Measurements from ENCODE around the gene SESN1.
A peak's percentile ranks its signal among the peaks of the same experiment; 100 is the strongest.

Gene SESN1

DNA sequence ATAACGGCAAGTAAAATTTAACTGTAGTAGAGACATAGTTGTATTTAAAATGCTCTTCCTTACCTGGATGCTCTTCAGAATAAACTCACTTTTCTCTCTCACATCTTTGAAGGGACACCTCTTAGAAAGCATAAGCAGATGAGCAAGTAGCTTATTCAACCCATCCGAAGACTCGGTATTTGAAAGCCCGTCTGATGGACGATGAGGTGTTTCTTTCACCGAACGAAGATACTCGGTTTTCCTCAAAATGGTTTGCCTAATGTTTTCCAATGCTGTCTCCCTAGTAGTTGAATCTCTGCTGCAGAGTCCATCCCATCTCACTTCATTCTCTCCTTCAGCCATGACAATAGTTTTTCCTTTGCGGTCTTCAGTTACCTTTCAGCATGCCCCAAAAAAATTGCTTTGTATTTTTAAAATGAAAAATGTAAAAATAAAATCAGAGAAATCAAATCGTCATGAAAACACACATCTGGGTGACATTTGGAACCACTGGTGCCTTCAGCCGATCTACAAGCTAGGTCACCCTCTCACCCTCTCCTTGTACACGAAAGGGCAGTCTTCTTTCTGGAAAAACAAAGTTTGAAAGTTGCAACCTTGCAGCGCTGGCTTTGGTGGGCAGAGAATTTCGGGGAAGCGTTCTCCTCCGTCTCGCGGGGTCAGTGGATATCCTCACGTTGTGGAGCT lies 772 bp downstream of the SESN1 start:
- Histone ChIP-seq H4K91ac (ENCODE audit: low read depth, low read length, poor library complexity) (no peak overlapping the region), H2BK12ac (ENCODE audit: low read length) (no peak overlapping the region), H2AFZ (ENCODE audit: low read length) (peak overlapping the region; percentile 85), H3K27ac (replicated peaks; ENCODE audit: low read length) (no peak overlapping the region), H3K36me3 (replicated peaks in 1 of 2; ENCODE audit: control insufficient read depth in 2 of 2, insufficient read depth in 2 of 2, low read length in 2 of 2) (peaks cover 0 to 2% of the 10 kb centered on the region in 2 donors), H3K4me2 (ENCODE audit: insufficient read depth, low read length, poor library complexity, severe bottlenecking) (peak overlapping the region; percentile 78), H3K18ac (ENCODE audit: low read length) (no peak overlapping the region), H2BK5ac (ENCODE audit: low read length) (no peak overlapping the region), H2AK5ac (ENCODE audit: low read depth, low read length) (no peak overlapping the region), H3K9ac (ENCODE audit: low read depth, low read length, poor library complexity) (no peak overlapping the region), H2BK15ac (ENCODE audit: low read length) (no peak overlapping the region), H3K14ac (ENCODE audit: low read length) (no peak overlapping the region), H3K4ac (ENCODE audit: low read length) (no peak overlapping the region), H3K4me3 (ENCODE audit: low read length in 2 of 2) (peak overlapping the region; percentile 59 to 90), H2BK120ac (ENCODE audit: low read depth, low read length) (no peak overlapping the region), H3K27me3 (ENCODE audit: control insufficient read depth in 3 of 3, insufficient read depth in 3 of 3, low read depth in 1 of 3, low read length in 3 of 3) (no peaks in the 10 kb centered on the region), H3K23ac (ENCODE audit: low read depth, low read length, poor library complexity) (no peak overlapping the region), H3K79me1 (ENCODE audit: low read depth, low read length) (peaks cover 3% of the 10 kb centered on the region), H3K4me1 (ENCODE audit: control insufficient read depth in 2 of 2, insufficient read depth in 1 of 2, low read depth in 1 of 2, low read length in 2 of 2) (peaks cover 0 to 2% of the 10 kb centered on the region in 2 donors), H4K8ac (ENCODE audit: low read depth, low read length) (no peak overlapping the region), H3K9me3 (replicated peaks in 1 of 2; ENCODE audit: control insufficient read depth in 2 of 2, insufficient read depth in 1 of 2, low read depth in 1 of 2, low read length in 2 of 2) (no peaks in the 10 kb centered on the region)
- no peak for DNase-seq (ENCODE audit: low spot score)
- no CpG with 5 or more reads among the region's 19 CpGs for WGBS, 2 donors (ENCODE audit: extremely low coverage in 2 of 2, insufficient read length in 2 of 2, insufficient replicate concordance in 1 of 2)

DNA sequence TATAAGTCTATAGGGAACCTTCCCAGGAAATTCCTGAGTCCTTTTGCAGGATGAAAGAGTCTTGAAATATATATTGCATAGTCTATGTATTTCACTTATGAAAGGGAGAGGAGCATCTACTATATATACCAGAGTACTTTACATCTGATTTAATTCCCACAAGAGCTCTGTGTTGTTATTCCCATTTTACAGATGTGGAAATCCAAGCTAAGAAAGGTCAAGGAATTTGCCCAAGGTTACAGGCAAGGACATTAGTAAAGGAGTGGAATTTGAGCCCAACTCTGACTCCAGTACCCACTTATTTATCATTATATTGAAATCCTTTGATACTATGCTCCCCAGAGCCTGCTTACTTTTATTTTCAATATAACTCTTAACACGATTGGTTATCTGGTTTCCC lies 2.6 kb downstream of the SESN1 start:
- Histone ChIP-seq H3K4me1 (ENCODE audit: control insufficient read depth in 2 of 2, insufficient read depth in 1 of 2, low read depth in 1 of 2, low read length in 2 of 2) (peaks cover 0 to 2% of the 10 kb centered on the region in 2 donors), H3K4ac (ENCODE audit: low read length) (no peak overlapping the region), H2AK5ac (ENCODE audit: low read depth, low read length) (no peak overlapping the region), H3K4me2 (ENCODE audit: insufficient read depth, low read length, poor library complexity, severe bottlenecking) (no peak overlapping the region), H3K4me3 (ENCODE audit: low read length in 2 of 2) (peak overlapping the region in 1 of 2 donors; percentile 59), H3K79me1 (ENCODE audit: low read depth, low read length) (peaks cover 3% of the 10 kb centered on the region), H3K18ac (ENCODE audit: low read length) (no peak overlapping the region), H2AFZ (ENCODE audit: low read length) (no peak overlapping the region), H3K36me3 (replicated peaks in 1 of 2; ENCODE audit: control insufficient read depth in 2 of 2, insufficient read depth in 2 of 2, low read length in 2 of 2) (no peaks in the 10 kb centered on the region), H2BK12ac (ENCODE audit: low read length) (no peak overlapping the region), H3K9me3 (replicated peaks in 1 of 2; ENCODE audit: control insufficient read depth in 2 of 2, insufficient read depth in 1 of 2, low read depth in 1 of 2, low read length in 2 of 2) (no peaks in the 10 kb centered on the region), H2BK15ac (ENCODE audit: low read length) (no peak overlapping the region), H3K27ac (replicated peaks; ENCODE audit: low read length) (no peak overlapping the region), H4K8ac (ENCODE audit: low read depth, low read length) (no peak overlapping the region), H3K23ac (ENCODE audit: low read depth, low read length, poor library complexity) (no peak overlapping the region), H2BK120ac (ENCODE audit: low read depth, low read length) (no peak overlapping the region), H3K14ac (ENCODE audit: low read length) (no peak overlapping the region), H4K91ac (ENCODE audit: low read depth, low read length, poor library complexity) (no peak overlapping the region), H3K27me3 (ENCODE audit: control insufficient read depth in 3 of 3, insufficient read depth in 3 of 3, low read depth in 1 of 3, low read length in 3 of 3) (no peaks in the 10 kb centered on the region), H2BK5ac (ENCODE audit: low read length) (no peak overlapping the region), H3K9ac (ENCODE audit: low read depth, low read length, poor library complexity) (no peak overlapping the region)
- WGBS, 2 donors (ENCODE audit: extremely low coverage in 2 of 2, insufficient read length in 2 of 2, insufficient replicate concordance in 1 of 2) = no CpG with 5 or more reads among the region's 1 CpG
- no peak for DNase-seq (ENCODE audit: low spot score)

DNA sequence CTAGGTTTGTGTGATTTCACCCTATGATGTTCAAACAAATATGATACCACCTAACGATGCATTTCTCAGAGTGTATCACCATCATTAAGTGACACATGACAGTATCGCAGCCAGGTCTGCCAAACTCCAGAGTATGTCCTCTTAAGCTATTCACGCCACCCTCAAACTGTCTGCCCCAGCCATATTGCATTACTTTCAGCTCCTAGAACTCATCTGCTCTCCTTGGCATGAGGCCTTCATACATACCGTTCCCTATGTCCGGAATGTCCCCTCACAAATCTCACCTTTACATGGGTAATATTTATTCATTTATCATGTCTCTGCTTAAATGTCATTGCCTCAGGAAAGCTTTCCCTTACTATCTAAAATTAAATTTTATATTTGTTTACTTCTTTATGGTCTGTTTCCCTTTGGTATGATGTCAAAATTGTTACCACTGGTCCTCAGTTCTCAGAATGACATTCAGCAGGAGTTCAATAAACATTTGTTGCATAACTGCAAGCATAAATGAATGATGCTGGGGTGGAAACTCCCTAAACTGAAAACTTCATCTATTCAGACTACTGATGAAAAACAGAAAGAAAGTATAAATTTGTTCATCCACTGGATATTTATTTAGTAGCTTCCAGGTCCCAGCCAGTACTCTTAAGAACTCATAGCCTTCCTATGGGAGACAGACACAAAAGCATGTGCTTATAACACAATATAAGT lies 3.2 kb downstream of the SESN1 start:
- Histone ChIP-seq H2BK15ac (ENCODE audit: low read length) (no peak overlapping the region), H2BK12ac (ENCODE audit: low read length) (no peak overlapping the region), H2BK120ac (ENCODE audit: low read depth, low read length) (no peak overlapping the region), H2AFZ (ENCODE audit: low read length) (no peak overlapping the region), H3K4me1 (ENCODE audit: control insufficient read depth in 2 of 2, insufficient read depth in 1 of 2, low read depth in 1 of 2, low read length in 2 of 2) (peaks cover 0 to 2% of the 10 kb centered on the region in 2 donors), H4K8ac (ENCODE audit: low read depth, low read length) (no peak overlapping the region), H3K79me1 (ENCODE audit: low read depth, low read length) (peaks cover 3% of the 10 kb centered on the region), H3K36me3 (replicated peaks in 1 of 2; ENCODE audit: control insufficient read depth in 2 of 2, insufficient read depth in 2 of 2, low read length in 2 of 2) (no peaks in the 10 kb centered on the region), H3K4me3 (ENCODE audit: low read length in 2 of 2) (no peak overlapping the region), H3K27me3 (ENCODE audit: control insufficient read depth in 3 of 3, insufficient read depth in 3 of 3, low read depth in 1 of 3, low read length in 3 of 3) (no peaks in the 10 kb centered on the region), H3K4me2 (ENCODE audit: insufficient read depth, low read length, poor library complexity, severe bottlenecking) (no peak overlapping the region), H4K91ac (ENCODE audit: low read depth, low read length, poor library complexity) (no peak overlapping the region), H3K14ac (ENCODE audit: low read length) (no peak overlapping the region), H3K9me3 (replicated peaks in 1 of 2; ENCODE audit: control insufficient read depth in 2 of 2, insufficient read depth in 1 of 2, low read depth in 1 of 2, low read length in 2 of 2) (no peaks in the 10 kb centered on the region), H3K18ac (ENCODE audit: low read length) (no peak overlapping the region), H3K27ac (replicated peaks; ENCODE audit: low read length) (no peak overlapping the region), H3K9ac (ENCODE audit: low read depth, low read length, poor library complexity) (no peak overlapping the region), H3K23ac (ENCODE audit: low read depth, low read length, poor library complexity) (no peak overlapping the region), H3K4ac (ENCODE audit: low read length) (no peak overlapping the region), H2BK5ac (ENCODE audit: low read length) (no peak overlapping the region), H2AK5ac (ENCODE audit: low read depth, low read length) (no peak overlapping the region)
- no CpG with 5 or more reads among the region's 5 CpGs for WGBS, 2 donors (ENCODE audit: extremely low coverage in 2 of 2, insufficient read length in 2 of 2, insufficient replicate concordance in 1 of 2)
- no peak for DNase-seq (ENCODE audit: low spot score)

DNA sequence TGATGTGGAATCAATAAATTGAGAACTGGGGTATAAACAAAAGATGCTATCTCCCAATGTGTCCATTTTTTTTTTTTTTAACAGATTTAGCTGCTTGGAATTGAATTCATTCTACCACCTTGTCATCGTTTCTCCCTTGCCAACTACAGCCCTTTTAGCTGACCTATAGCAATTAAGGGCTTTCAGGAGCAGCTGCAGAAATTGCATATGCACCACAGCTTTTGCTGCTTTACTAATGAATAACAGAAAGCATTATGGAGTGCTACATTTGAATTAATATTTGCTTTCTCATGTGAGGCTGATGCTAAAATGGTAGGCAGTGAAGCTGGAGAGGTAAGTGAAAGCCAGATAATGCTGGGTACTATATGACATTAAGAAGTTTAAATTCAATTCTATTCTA lies 5.7 kb downstream of the SESN1 start:
- Histone ChIP-seq H3K4ac (ENCODE audit: low read length) (no peak overlapping the region), H3K4me2 (ENCODE audit: insufficient read depth, low read length, poor library complexity, severe bottlenecking) (no peak overlapping the region), H3K27ac (replicated peaks; ENCODE audit: low read length) (no peak overlapping the region), H3K14ac (ENCODE audit: low read length) (no peak overlapping the region), H2AFZ (ENCODE audit: low read length) (no peak overlapping the region), H3K4me1 (ENCODE audit: control insufficient read depth in 2 of 2, insufficient read depth in 1 of 2, low read depth in 1 of 2, low read length in 2 of 2) (no peaks in the 10 kb centered on the region), H2AK5ac (ENCODE audit: low read depth, low read length) (no peak overlapping the region), H2BK5ac (ENCODE audit: low read length) (no peak overlapping the region), H4K91ac (ENCODE audit: low read depth, low read length, poor library complexity) (no peak overlapping the region), H3K9ac (ENCODE audit: low read depth, low read length, poor library complexity) (no peak overlapping the region), H3K9me3 (replicated peaks in 1 of 2; ENCODE audit: control insufficient read depth in 2 of 2, insufficient read depth in 1 of 2, low read depth in 1 of 2, low read length in 2 of 2) (no peaks in the 10 kb centered on the region), H3K36me3 (replicated peaks in 1 of 2; ENCODE audit: control insufficient read depth in 2 of 2, insufficient read depth in 2 of 2, low read length in 2 of 2) (peaks cover 0 to 2% of the 10 kb centered on the region in 2 donors), H3K27me3 (ENCODE audit: control insufficient read depth in 3 of 3, insufficient read depth in 3 of 3, low read depth in 1 of 3, low read length in 3 of 3) (no peaks in the 10 kb centered on the region), H3K18ac (ENCODE audit: low read length) (no peak overlapping the region), H2BK120ac (ENCODE audit: low read depth, low read length) (no peak overlapping the region), H3K23ac (ENCODE audit: low read depth, low read length, poor library complexity) (no peak overlapping the region), H3K4me3 (ENCODE audit: low read length in 2 of 2) (no peak overlapping the region), H2BK12ac (ENCODE audit: low read length) (no peak overlapping the region), H2BK15ac (ENCODE audit: low read length) (no peak overlapping the region), H4K8ac (ENCODE audit: low read depth, low read length) (no peak overlapping the region), H3K79me1 (ENCODE audit: low read depth, low read length) (peaks cover 3% of the 10 kb centered on the region)
- DNase-seq (ENCODE audit: low spot score) = no peak
- no CpG with 5 or more reads among the region's 1 CpG for WGBS, 2 donors (ENCODE audit: extremely low coverage in 2 of 2, insufficient read length in 2 of 2, insufficient replicate concordance in 1 of 2)
